Activated T-helper 1 cell treated with anti-CD3 and anti-CD28 coated beads, Interleukin-12 subunit alpha, Interleukin-12 subunit beta, Interleukin-2, Interleukin-4 antibody, amounts not matched to agents 30 ng/mL and 10 ng/mL and 1 ng/mL, durations not matched to agents 14 hours and 24 hours and 36 hours (primary cell): ENCODE data around the gene KCNJ2. TPM values are rescaled to one million over a fixed set of nuclear protein-coding genes. Genes with fewer than 3 reads are reported as not detected.

Source experiments
- DNase-seq: peaks from one replicate; pipeline ENCODE4 v3.0.0; 2021; ENCODE audit warnings: low spot score
- H3K27ac Mint-ChIP-seq: one replicate; pipeline ENCODE4 v1.8.0; 2021; ENCODE audit warnings: mild to moderate bottlenecking, mixed read lengths
- H3K27me3 Mint-ChIP-seq: one replicate; pipeline ENCODE4 v1.8.0; 2022; ENCODE audit warnings: mild to moderate bottlenecking, moderate library complexity, mixed read lengths; ENCODE audit not compliant: insufficient read depth
- H3K36me3 Mint-ChIP-seq: one replicate; pipeline ENCODE4 v1.8.0; 2021; ENCODE audit warnings: low read depth, mixed read lengths
- H3K4me1 Mint-ChIP-seq: one replicate; pipeline ENCODE4 v1.8.0; 2021; ENCODE audit warnings: low read depth, mixed read lengths
- H3K4me3 Mint-ChIP-seq: one replicate; pipeline ENCODE4 v1.8.0; 2021; ENCODE audit warnings: mild to moderate bottlenecking, moderate library complexity, mixed read lengths
- H3K9me3 Mint-ChIP-seq: one replicate; pipeline ENCODE4 v1.8.0; 2021; ENCODE audit warnings: mixed read lengths
- intact Hi-C: fragments of 100-400 bp; cut with micrococcal nuclease; formaldehyde crosslinking; loops from one replicate; pipeline ENCODE4 v1.15.1; 2024
- total RNA-seq: library from RNA; stranded (reverse); gene quantifications from 2 replicates; pipeline ENCODE4 v1.2.3, GENCODE V29; 2022

Gene KCNJ2
- total RNA-seq, 1 donor from 2014 or later, result not detected

GRCh38 chr17:70187383-70187782 is 18.1 kb downstream of the KCNJ2 start:
- no peak for DNase-seq
- H3K27ac Mint-ChIP-seq, result no peak overlapping the region
- H3K9me3 Mint-ChIP-seq, result no peaks in the 10 kb centered on the region
- intact Hi-C loops, result no loop called here
- H3K4me1 Mint-ChIP-seq, result no peaks in the 10 kb centered on the region
- peaks cover 5% of the 10 kb centered on the region for H3K27me3 Mint-ChIP-seq
- H3K36me3 Mint-ChIP-seq, result no peaks in the 10 kb centered on the region
- no peak overlapping the region for H3K4me3 Mint-ChIP-seq

- no peaks in the 10 kb centered on the region for H3K9me3 Mint-ChIP-seq
- no peak overlapping the region for H3K27ac Mint-ChIP-seq
- H3K4me3 Mint-ChIP-seq, result no peak overlapping the region
- intact Hi-C loops, result no loop called here
- H3K36me3 Mint-ChIP-seq, result no peaks in the 10 kb centered on the region
- no peaks in the 10 kb centered on the region for H3K4me1 Mint-ChIP-seq
- peaks cover 1% of the 10 kb centered on the region for H3K27me3 Mint-ChIP-seq
- DNase-seq, result no peak
Measured at GRCh38 chr17:70190959-70191805, 21.9 kb downstream of the KCNJ2 start.

- no peak for DNase-seq
- H3K27me3 Mint-ChIP-seq, result no peaks in the 10 kb centered on the region
- H3K4me1 Mint-ChIP-seq, result no peaks in the 10 kb centered on the region
- no peak overlapping the region for H3K27ac Mint-ChIP-seq
- H3K4me3 Mint-ChIP-seq, result no peak overlapping the region
- intact Hi-C loops, result no loop called here
- H3K9me3 Mint-ChIP-seq, result no peaks in the 10 kb centered on the region
- H3K36me3 Mint-ChIP-seq, result no peaks in the 10 kb centered on the region
Measured at GRCh38 chr17:70195091-70195490, 25.8 kb downstream of the KCNJ2 start.

GRCh38 chr17:70201872-70202419 is 32.6 kb downstream of the KCNJ2 start:
- no peak overlapping the region for H3K4me3 Mint-ChIP-seq
- H3K36me3 Mint-ChIP-seq, result no peaks in the 10 kb centered on the region
- intact Hi-C loops, result no loop called here
- no peak overlapping the region for H3K27ac Mint-ChIP-seq
- H3K27me3 Mint-ChIP-seq, result no peaks in the 10 kb centered on the region
- no peaks in the 10 kb centered on the region for H3K4me1 Mint-ChIP-seq
- H3K9me3 Mint-ChIP-seq, result no peaks in the 10 kb centered on the region
- no peak for DNase-seq

GRCh38 chr17:70202840-70203239 is 33.5 kb downstream of the KCNJ2 start:
- intact Hi-C loops, result no loop called here
- Mint-ChIP-seq H3K4me1 (no peaks in the 10 kb centered on the region), H3K4me3 (no peak overlapping the region), H3K27me3 (no peaks in the 10 kb centered on the region), H3K36me3 (no peaks in the 10 kb centered on the region), H3K27ac (no peak overlapping the region), H3K9me3 (no peaks in the 10 kb centered on the region)
- no peak for DNase-seq

GRCh38 chr17:70204431-70204830 is 35.1 kb downstream of the KCNJ2 start:
- Mint-ChIP-seq H3K36me3 (no peaks in the 10 kb centered on the region), H3K27me3 (no peaks in the 10 kb centered on the region), H3K27ac (no peak overlapping the region), H3K4me1 (no peaks in the 10 kb centered on the region), H3K9me3 (no peaks in the 10 kb centered on the region), H3K4me3 (no peak overlapping the region)
- intact Hi-C loops, result no loop called here
- DNase-seq, result no peak

- no peaks in the 10 kb centered on the region for H3K36me3 Mint-ChIP-seq
- H3K4me1 Mint-ChIP-seq, result no peaks in the 10 kb centered on the region
- no peak for DNase-seq
- no peaks in the 10 kb centered on the region for H3K27me3 Mint-ChIP-seq
- intact Hi-C loops, result no loop called here
- no peak overlapping the region for H3K4me3 Mint-ChIP-seq
- no peak overlapping the region for H3K27ac Mint-ChIP-seq
- H3K9me3 Mint-ChIP-seq, result no peaks in the 10 kb centered on the region
Measured at GRCh38 chr17:70205401-70205800, 36.1 kb downstream of the KCNJ2 start.

GRCh38 chr17:70206361-70207010 is 37.2 kb downstream of the KCNJ2 start:
- no peak overlapping the region for H3K27ac Mint-ChIP-seq
- H3K27me3 Mint-ChIP-seq, result no peaks in the 10 kb centered on the region
- no peak for DNase-seq
- intact Hi-C loops, result no loop called here
- H3K9me3 Mint-ChIP-seq, result no peaks in the 10 kb centered on the region
- H3K4me1 Mint-ChIP-seq, result no peaks in the 10 kb centered on the region
- no peaks in the 10 kb centered on the region for H3K36me3 Mint-ChIP-seq
- no peak overlapping the region for H3K4me3 Mint-ChIP-seq

- no peak for DNase-seq
- Mint-ChIP-seq H3K36me3 (no peaks in the 10 kb centered on the region), H3K4me3 (no peak overlapping the region), H3K9me3 (no peaks in the 10 kb centered on the region), H3K4me1 (no peaks in the 10 kb centered on the region), H3K27me3 (no peaks in the 10 kb centered on the region), H3K27ac (no peak overlapping the region)
- intact Hi-C loops, result no loop called here
Measured at GRCh38 chr17:70207184-70207583, 37.9 kb downstream of the KCNJ2 start.

GRCh38 chr17:70208080-70208794 is 38.9 kb downstream of the KCNJ2 start:
- Mint-ChIP-seq H3K27me3 (no peaks in the 10 kb centered on the region), H3K27ac (no peak overlapping the region), H3K4me3 (no peak overlapping the region), H3K36me3 (no peaks in the 10 kb centered on the region), H3K4me1 (no peaks in the 10 kb centered on the region), H3K9me3 (no peaks in the 10 kb centered on the region)
- intact Hi-C loops, result no loop called here
- no peak for DNase-seq

- Mint-ChIP-seq H3K9me3 (no peaks in the 10 kb centered on the region), H3K27me3 (no peaks in the 10 kb centered on the region), H3K36me3 (no peaks in the 10 kb centered on the region), H3K27ac (no peak overlapping the region), H3K4me1 (no peaks in the 10 kb centered on the region), H3K4me3 (no peak overlapping the region)
- DNase-seq, result no peak
- intact Hi-C loops, result no loop called here
Measured at GRCh38 chr17:70208825-70209555, 39.7 kb downstream of the KCNJ2 start.

- Mint-ChIP-seq H3K36me3 (no peaks in the 10 kb centered on the region), H3K9me3 (no peaks in the 10 kb centered on the region), H3K4me1 (no peaks in the 10 kb centered on the region), H3K27me3 (no peaks in the 10 kb centered on the region), H3K27ac (no peak overlapping the region), H3K4me3 (no peak overlapping the region)
- intact Hi-C loops, result no loop called here
- no peak for DNase-seq
Measured at GRCh38 chr17:70215656-70216055, 46.3 kb downstream of the KCNJ2 start.
